Sigmoid colon (tissue), 3 donors: Measurements from ENCODE around the gene SPTBN4.
"Not testable (repeated sequence)": the region's sequence is repeated elsewhere in the genome, so short reads cannot be mapped to it uniquely, and the experiment has no call there.

ENCODE experiments used
- POLR2A ChIP-seq, 2 donors: fragments of 450-650 bp; IDR thresholded peaks; one replicate each; pipeline ENCODE4 v1.6.1; 2016; ENCODE audit warnings: antibody characterized with exemption in 2 of 2, mild to moderate bottlenecking in 2 of 2, moderate library complexity in 2 of 2
- TF ChIP-seq, protein P1 (sequence below), 4 experiments: fragments of 450-650 bp in 3 of 4; fragments of 200-600 bp in 1 of 4; IDR thresholded peaks; one replicate each; pipeline ENCODE4 v1.5.1; 2016 to 2019; ENCODE audit warnings: antibody characterized with exemption in 4 of 4, mild to moderate bottlenecking in 3 of 4, moderate library complexity in 2 of 4

GRCh38 chr19:40432760-40433159 lies 34.0 kb upstream of the SPTBN4 start:
- TF ChIP-seq, protein P1, sequence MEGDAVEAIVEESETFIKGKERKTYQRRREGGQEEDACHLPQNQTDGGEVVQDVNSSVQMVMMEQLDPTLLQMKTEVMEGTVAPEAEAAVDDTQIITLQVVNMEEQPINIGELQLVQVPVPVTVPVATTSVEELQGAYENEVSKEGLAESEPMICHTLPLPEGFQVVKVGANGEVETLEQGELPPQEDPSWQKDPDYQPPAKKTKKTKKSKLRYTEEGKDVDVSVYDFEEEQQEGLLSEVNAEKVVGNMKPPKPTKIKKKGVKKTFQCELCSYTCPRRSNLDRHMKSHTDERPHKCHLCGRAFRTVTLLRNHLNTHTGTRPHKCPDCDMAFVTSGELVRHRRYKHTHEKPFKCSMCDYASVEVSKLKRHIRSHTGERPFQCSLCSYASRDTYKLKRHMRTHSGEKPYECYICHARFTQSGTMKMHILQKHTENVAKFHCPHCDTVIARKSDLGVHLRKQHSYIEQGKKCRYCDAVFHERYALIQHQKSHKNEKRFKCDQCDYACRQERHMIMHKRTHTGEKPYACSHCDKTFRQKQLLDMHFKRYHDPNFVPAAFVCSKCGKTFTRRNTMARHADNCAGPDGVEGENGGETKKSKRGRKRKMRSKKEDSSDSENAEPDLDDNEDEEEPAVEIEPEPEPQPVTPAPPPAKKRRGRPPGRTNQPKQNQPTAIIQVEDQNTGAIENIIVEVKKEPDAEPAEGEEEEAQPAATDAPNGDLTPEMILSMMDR (IDR thresholded peaks at IDR 0.05), result not testable (repeated sequence)
- not testable (repeated sequence) for TF ChIP-seq POLR2A (IDR thresholded peaks at IDR 0.05)
